Subcutaneous adipose tissue (tissue), 4 donors: ENCODE data around the gene PRDM16. TPM values are rescaled to one million over a fixed set of nuclear protein-coding genes. Genes with fewer than 3 reads are reported as not detected.

Source experiments
- total RNA-seq, 4 donors: library from RNA; depleted of rRNA; stranded (reverse); fragments of >200 nt; gene quantifications; one replicate each; pipeline ENCODE4 v1.1.0, GENCODE V29; 2016
- TF ChIP-seq, protein P1 (sequence below): fragments of 450-650 bp; IDR thresholded peaks from one replicate; pipeline ENCODE4 v1.5.1; 2016; ENCODE audit warnings: low read depth, mild to moderate bottlenecking, control low read depth, antibody characterized with exemption, moderate library complexity

Gene PRDM16
- total RNA-seq, 4 donors from 2014 or later = 0.82 to 1.7 (median 1.1) TPM

GRCh38 chr1:3373700-3374405 is 304.9 kb downstream of the PRDM16 start:
- TF ChIP-seq, protein P1, sequence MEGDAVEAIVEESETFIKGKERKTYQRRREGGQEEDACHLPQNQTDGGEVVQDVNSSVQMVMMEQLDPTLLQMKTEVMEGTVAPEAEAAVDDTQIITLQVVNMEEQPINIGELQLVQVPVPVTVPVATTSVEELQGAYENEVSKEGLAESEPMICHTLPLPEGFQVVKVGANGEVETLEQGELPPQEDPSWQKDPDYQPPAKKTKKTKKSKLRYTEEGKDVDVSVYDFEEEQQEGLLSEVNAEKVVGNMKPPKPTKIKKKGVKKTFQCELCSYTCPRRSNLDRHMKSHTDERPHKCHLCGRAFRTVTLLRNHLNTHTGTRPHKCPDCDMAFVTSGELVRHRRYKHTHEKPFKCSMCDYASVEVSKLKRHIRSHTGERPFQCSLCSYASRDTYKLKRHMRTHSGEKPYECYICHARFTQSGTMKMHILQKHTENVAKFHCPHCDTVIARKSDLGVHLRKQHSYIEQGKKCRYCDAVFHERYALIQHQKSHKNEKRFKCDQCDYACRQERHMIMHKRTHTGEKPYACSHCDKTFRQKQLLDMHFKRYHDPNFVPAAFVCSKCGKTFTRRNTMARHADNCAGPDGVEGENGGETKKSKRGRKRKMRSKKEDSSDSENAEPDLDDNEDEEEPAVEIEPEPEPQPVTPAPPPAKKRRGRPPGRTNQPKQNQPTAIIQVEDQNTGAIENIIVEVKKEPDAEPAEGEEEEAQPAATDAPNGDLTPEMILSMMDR = no peak

- TF ChIP-seq, protein P1 = no peak
These were observed 306.2 kb downstream of the PRDM16 start for GRCh38 chr1:3375245-3375644.

DNA sequence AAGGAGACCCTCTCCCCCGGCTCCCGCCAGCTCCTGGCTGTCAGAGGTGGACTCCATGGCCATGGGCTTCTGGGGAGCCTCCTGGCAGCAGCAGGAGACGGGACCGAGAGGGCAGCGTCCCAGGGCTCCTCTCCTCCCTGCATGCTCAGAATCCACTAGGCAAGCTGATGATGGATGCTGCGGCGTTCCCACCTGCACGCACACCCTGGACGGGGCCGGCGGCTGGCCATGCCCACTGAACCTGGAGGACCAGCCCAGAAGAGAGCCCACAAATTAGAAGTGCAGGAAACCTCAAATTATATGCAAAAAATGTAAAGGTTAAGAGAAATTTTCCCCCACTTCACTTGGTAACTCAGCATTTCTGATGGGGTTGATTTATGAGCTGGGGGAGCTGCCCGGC is 308.2 kb downstream of the PRDM16 start:
- TF ChIP-seq, protein P1 = no peak

GRCh38 chr1:3377604-3378279 is 308.7 kb downstream of the PRDM16 start:
- TF ChIP-seq, protein P1 = no peak

- TF ChIP-seq, protein P1 = no peak
These were observed 309.6 kb downstream of the PRDM16 start for GRCh38 chr1:3378411-3379208.

DNA sequence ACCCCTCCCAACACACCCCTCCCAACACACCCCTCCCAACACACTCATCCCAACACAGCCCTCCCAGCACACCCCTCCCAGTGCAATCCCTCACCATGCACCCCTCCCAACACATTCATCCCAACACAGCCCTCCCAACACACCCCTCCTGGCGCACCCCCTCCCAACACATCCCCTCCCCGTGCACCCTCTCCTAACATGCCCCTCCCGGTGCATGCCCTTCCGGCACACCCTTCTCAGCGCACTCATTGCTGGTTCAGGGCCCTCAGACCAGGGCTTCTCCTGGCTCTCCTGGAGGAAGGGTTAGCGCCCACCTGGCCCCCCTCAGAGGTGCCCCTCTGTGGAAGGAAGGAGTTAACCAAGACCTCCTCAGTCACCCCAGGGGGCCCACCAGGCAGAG is 310.9 kb downstream of the PRDM16 start:
- TF ChIP-seq, protein P1 = no peak

GRCh38 chr1:3380469-3380868 is 311.5 kb downstream of the PRDM16 start:
- TF ChIP-seq, protein P1 = no peak
